ENCODE measurements around the gene DYDC2. TPM values are rescaled to one million over a fixed set of nuclear protein-coding genes. Genes with fewer than 3 reads are reported as not detected.

The DYDC2 gene
- polyA plus RNA-seq, 1 experiment: not detected

- ChIA-PET CTCF (no interaction called here), POLR2A (no interaction called here)
- H3K27me3 ChIP-seq (ENCODE audit: control insufficient read depth, insufficient read depth, low read length): peaks cover 8% of the 10 kb centered on the region
- no peak overlapping the region for H3K4me3 ChIP-seq (ENCODE audit: low read depth, low read length)
- TF ChIP-seq, protein P1, sequence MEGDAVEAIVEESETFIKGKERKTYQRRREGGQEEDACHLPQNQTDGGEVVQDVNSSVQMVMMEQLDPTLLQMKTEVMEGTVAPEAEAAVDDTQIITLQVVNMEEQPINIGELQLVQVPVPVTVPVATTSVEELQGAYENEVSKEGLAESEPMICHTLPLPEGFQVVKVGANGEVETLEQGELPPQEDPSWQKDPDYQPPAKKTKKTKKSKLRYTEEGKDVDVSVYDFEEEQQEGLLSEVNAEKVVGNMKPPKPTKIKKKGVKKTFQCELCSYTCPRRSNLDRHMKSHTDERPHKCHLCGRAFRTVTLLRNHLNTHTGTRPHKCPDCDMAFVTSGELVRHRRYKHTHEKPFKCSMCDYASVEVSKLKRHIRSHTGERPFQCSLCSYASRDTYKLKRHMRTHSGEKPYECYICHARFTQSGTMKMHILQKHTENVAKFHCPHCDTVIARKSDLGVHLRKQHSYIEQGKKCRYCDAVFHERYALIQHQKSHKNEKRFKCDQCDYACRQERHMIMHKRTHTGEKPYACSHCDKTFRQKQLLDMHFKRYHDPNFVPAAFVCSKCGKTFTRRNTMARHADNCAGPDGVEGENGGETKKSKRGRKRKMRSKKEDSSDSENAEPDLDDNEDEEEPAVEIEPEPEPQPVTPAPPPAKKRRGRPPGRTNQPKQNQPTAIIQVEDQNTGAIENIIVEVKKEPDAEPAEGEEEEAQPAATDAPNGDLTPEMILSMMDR (IDR thresholded peaks at IDR 0.05; ENCODE audit: insufficient read depth, low read depth, low read length): no peak
- DNase-seq (ENCODE audit: low read depth): no peak
- no peaks in the 10 kb centered on the region for H3K36me3 ChIP-seq (ENCODE audit: control insufficient read depth, insufficient read depth, low read length)
These were observed 3.1 kb downstream of the DYDC2 start for GRCh38 chr10:80359644-80360043.

- DNase-seq (ENCODE audit: low read depth): no peak
- TF ChIP-seq, protein P1 (IDR thresholded peaks at IDR 0.05; ENCODE audit: insufficient read depth, low read depth, low read length): no peak
- Histone ChIP-seq H3K36me3 (ENCODE audit: control insufficient read depth, insufficient read depth, low read length) (no peaks in the 10 kb centered on the region), H3K27me3 (ENCODE audit: control insufficient read depth, insufficient read depth, low read length) (no peaks in the 10 kb centered on the region), H3K4me3 (ENCODE audit: low read depth, low read length) (no peak overlapping the region)
- CTCF ChIA-PET: no interaction called here
- POLR2A ChIA-PET: no interaction called here
These were observed 8.9 kb downstream of the DYDC2 start for GRCh38 chr10:80365510-80365909.

DNA sequence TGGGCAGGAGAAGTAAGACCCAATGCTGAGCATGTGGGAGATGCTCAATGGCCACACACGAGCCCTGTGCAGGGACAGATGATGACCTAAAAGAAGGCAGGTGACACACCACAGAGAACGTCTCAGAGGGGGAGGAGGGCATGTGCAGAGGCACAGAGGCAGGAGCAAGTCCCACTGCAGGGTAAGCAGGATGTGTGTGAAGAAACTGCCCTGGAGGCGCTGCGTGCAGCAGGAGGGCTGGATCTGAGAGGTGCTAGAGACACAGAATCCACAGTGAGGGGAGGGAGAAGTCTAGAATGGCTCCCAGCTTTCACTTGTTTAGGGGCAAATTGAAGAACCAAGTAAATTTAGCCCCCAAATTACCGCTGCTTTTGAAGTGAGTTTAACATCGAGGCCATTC lies 14.9 kb downstream of the DYDC2 start:
- Histone ChIP-seq H3K27me3 (ENCODE audit: control insufficient read depth, insufficient read depth, low read length) (no peaks in the 10 kb centered on the region), H3K4me3 (ENCODE audit: low read depth, low read length) (no peak overlapping the region), H3K36me3 (ENCODE audit: control insufficient read depth, insufficient read depth, low read length) (no peaks in the 10 kb centered on the region)
- no peak for DNase-seq (ENCODE audit: low read depth)
- CTCF ChIA-PET: no interaction called here
- TF ChIP-seq, protein P1 (IDR thresholded peaks at IDR 0.05; ENCODE audit: insufficient read depth, low read depth, low read length): no peak
- POLR2A ChIA-PET: no interaction called here

DNA sequence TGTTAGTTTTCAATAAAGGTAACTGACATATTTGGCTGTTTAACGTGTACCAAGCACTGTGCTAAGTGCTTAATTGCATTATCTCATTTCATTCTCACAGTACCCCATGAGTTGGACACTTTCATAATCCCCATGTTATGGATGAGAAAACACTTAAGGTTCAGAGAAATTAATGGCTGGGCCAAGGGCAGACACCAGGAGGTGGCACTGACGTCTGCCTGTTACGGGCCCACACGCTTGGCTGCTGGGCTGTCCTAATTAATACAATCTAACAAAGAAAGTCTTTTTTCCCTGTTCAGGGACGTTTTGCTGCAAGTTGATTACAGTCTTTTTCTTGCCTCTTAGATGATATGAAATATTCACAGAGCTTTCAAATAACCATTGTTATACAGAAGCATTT lies 16.1 kb downstream of the DYDC2 start:
- Histone ChIP-seq H3K36me3 (ENCODE audit: control insufficient read depth, insufficient read depth, low read length) (no peaks in the 10 kb centered on the region), H3K4me3 (ENCODE audit: low read depth, low read length) (no peak overlapping the region), H3K27me3 (ENCODE audit: control insufficient read depth, insufficient read depth, low read length) (no peaks in the 10 kb centered on the region)
- TF ChIP-seq, protein P1 (IDR thresholded peaks at IDR 0.05; ENCODE audit: insufficient read depth, low read depth, low read length): no peak
- no peak for DNase-seq (ENCODE audit: low read depth)
- ChIA-PET POLR2A (no interaction called here), CTCF (interaction anchor here (0.6 kb wide), 2 partner anchors 10 to 250 kb away, joined by 3 read pairs; no protein-coding TSS in a partner anchor)

GRCh38 chr10:80373502-80373901 lies 16.9 kb downstream of the DYDC2 start:
- no peaks in the 10 kb centered on the region for H3K27me3 ChIP-seq (ENCODE audit: control insufficient read depth, insufficient read depth, low read length)
- H3K36me3 ChIP-seq (ENCODE audit: control insufficient read depth, insufficient read depth, low read length): no peaks in the 10 kb centered on the region
- POLR2A ChIA-PET: no interaction called here
- TF ChIP-seq, protein P1 (IDR thresholded peaks at IDR 0.05; ENCODE audit: insufficient read depth, low read depth, low read length): no peak
- no peak overlapping the region for H3K4me3 ChIP-seq (ENCODE audit: low read depth, low read length)
- CTCF ChIA-PET: no interaction called here
- no peak for DNase-seq (ENCODE audit: low read depth)

All from BJ (cell line).